GM12891 (cell line): Measurements from ENCODE around the gene IL11RA.

Source experiments
- POLR2A ChIP-seq: IDR thresholded peaks from 2 replicates; pipeline ENCODE4 v1.6.1; 2011; ENCODE audit warnings: low read depth, low read length, control low read depth
- POLR2AphosphoS5 ChIP-seq: IDR thresholded peaks from 2 replicates; pipeline ENCODE4 v1.6.1; 2011; ENCODE audit warnings: low read depth, low read length, control low read depth

DNA sequence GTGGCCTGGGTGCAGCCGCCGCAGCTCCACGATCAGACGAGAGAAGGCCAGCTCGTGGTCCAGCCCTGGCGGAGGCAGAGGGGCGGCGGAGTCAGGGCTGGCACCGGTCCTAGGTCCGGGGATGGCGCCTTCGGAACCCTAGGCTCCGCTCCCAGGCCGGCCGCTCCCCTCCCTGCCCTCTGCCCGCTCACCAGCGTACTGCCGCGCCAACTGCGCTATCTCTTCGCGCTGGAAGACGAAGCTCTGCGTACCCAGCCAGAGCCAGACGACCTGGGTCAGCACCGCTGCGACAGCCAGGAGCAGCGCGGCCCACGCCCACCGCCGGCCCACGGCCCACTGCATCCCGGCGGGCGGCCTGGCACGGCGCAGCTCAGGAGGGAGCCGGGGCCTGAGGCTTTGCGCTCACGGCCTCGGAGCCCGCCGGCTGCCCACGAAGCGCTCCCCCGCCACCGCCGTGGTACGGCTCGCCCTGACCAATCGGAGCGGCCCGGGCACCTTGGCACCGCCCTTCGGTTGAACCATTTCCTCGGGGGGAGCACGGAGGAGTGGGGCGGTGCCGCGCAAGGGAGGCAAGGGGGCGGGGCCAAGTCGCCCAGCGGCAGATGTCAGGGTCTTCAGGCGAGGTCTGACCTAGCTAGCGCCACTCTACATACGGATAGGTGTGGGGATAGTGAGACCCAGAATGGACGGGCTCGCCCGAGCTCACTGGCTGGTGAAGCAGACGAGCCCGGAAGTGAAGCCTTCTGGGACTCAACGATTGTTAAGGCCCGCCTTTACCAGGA, 14.4 kb upstream of the IL11RA start, which contains the start of gene SIGMAR1:
- TF ChIP-seq POLR2A (peak; percentile 47; the same call in 1 of the 2 replicates), POLR2AphosphoS5 (peak; percentile 39; the same call in 1 of the 2 replicates)
